Spleen (tissue), 11 donors: ENCODE data around the gene CAPNS2. TPM values are rescaled to one million over a fixed set of nuclear protein-coding genes. Genes with fewer than 3 reads are reported as not detected.

Experiments used
- DNase-seq: peaks from one replicate; pipeline ENCODE4 v3.0.0-alpha.2; 2020
- H3K27ac ChIP-seq, 8 donors: fragments of 200-600 bp; sonication (generic) in 7 of 8; 1 replicate in 4 of 8; 2 replicates in 4 of 8; pipeline versions ENCODE4 v1.5.0 to v1.8.0; 2016 to 2021; ENCODE audit warnings: inconsistent platforms in 4 of 8, mild to moderate bottlenecking in 4 of 8, moderate library complexity in 1 of 8
- H3K27me3 ChIP-seq, 7 donors: fragments of 200-600 bp; sonication (generic) in 6 of 7; replicated peaks in 1 of 7; 1 replicate in 4 of 7; 2 replicates in 3 of 7; pipeline versions ENCODE4 v1.5.0 to v1.8.0; 2016 to 2021; ENCODE audit warnings: inconsistent platforms in 3 of 7, mild to moderate bottlenecking in 1 of 7
- H3K36me3 ChIP-seq, 6 donors: fragments of 200-600 bp; sonication (generic) in 5 of 6; 1 replicate in 4 of 6; 2 replicates in 2 of 6; pipeline versions ENCODE4 v1.5.0 to v1.8.0; 2016 to 2021; ENCODE audit warnings: inconsistent platforms in 2 of 6
- H3K4me1 ChIP-seq, 6 donors: fragments of 200-600 bp; sonication (generic) in 5 of 6; 1 replicate in 3 of 6; 2 replicates in 3 of 6; pipeline versions ENCODE4 v1.5.0 to v1.8.0; 2016 to 2021; ENCODE audit warnings: inconsistent platforms in 3 of 6
- H3K4me3 ChIP-seq, 8 donors: fragments of 200-600 bp; sonication (generic) in 7 of 8; 1 replicate in 4 of 8; 2 replicates in 4 of 8; pipeline versions ENCODE4 v1.5.0 to v1.8.0; 2016 to 2021; ENCODE audit warnings: inconsistent platforms in 4 of 8, mild to moderate bottlenecking in 4 of 8, moderate library complexity in 2 of 8
- H3K9me3 ChIP-seq, 8 donors: fragments of 200-600 bp; sonication (generic) in 7 of 8; 1 replicate in 4 of 8; 2 replicates in 4 of 8; pipeline versions ENCODE4 v1.5.0 to v1.8.0; 2016 to 2021; ENCODE audit warnings: inconsistent platforms in 4 of 8
- CTCF ChIP-seq, 11 experiments: fragments of 200-600 bp in 7 of 11; fragments of 450-650 bp in 4 of 11; sonication (generic) in 4 of 11; IDR thresholded peaks in 8 of 11; conservative IDR thresholded peaks in 3 of 11; 1 replicate in 7 of 11; 2 replicates in 4 of 11; pipeline versions ENCODE4 v1.4.0 to v1.8.0; 2016 to 2021; ENCODE audit warnings: antibody characterized with exemption in 11 of 11, inconsistent platforms in 4 of 11, mild to moderate bottlenecking in 1 of 11
- POLR2A ChIP-seq, 3 donors: fragments of 450-650 bp; IDR thresholded peaks; one replicate each; pipeline ENCODE4 v1.5.1; 2017; ENCODE audit warnings: antibody characterized with exemption in 3 of 3, mild to moderate bottlenecking in 1 of 3
- POLR2AphosphoS5 ChIP-seq, 3 donors: sonication (generic); formaldehyde crosslinking; IDR thresholded peaks; one replicate each; pipeline ENCODE4 v1.5.1; 2017; ENCODE audit warnings: antibody characterized with exemption in 3 of 3
- WGBS, 5 donors: extraction: QIAGEN DNeasy Blood & Tissue Kit in 3 of 5; methylation state at CpG; one replicate each; pipeline versions ENCODE4 v1.1.5 to v1.1.7; 2013 to 2018; 5-methylcytosine and 5-hydroxymethylcytosine counted together
- intact Hi-C: fragments of 100-400 bp; cut with DNase I; formaldehyde crosslinking; loops from one replicate; pipeline ENCODE4 v1.15.0; 2023; ENCODE audit warnings: low total_unique reads
- polyA plus RNA-seq, 3 donors: library from polyadenylated mRNA; stranded (reverse); fragments of 200-250 nt; gene quantifications; one replicate each; pipeline ENCODE4 v1.2.1, GENCODE V29; 2013
- total RNA-seq, 7 donors: library from RNA; depleted of rRNA in 3 of 7; stranded (reverse); fragments of >200 nt in 3 of 7; fragmentation: NEBNext Ultra II Directional in 4 of 7; extraction: Animal tissue kit (Norgen Biotek cat#: 25700) in 4 of 7; gene quantifications; one replicate each; pipeline versions ENCODE4 v1.1.0 to v1.2.1, GENCODE V29; 2016 to 2021
- donor health status: healthy with polysubstance abuse.
- donor health status: DM: no; HTN: no; CAD: no; lungs with moderate emphysema.
- donor health status: DM: no; HTN: no; CAD: no.
- donor health status: Bipolar disorder and iron deficiency.
- donor health status: healthy.
- donor health status: DM: no; HTN: no; CAD: no.
- donor health status: DM: yes; HTN: yes; CAD: no.

Gene CAPNS2
- total and polyA plus RNA-seq, 10 donors = 0.09 to 3.9 (median 2.6) TPM; not detected in 4

GRCh38 chr16:55559933-55560516, 6.5 kb upstream of the CAPNS2 start:
- Histone ChIP-seq H3K4me3 (no peak overlapping the region), H3K27me3 (no peaks in the 10 kb centered on the region), H3K4me1 (peaks cover 0 to 3% (median 0%) of the 10 kb centered on the region in 6 donors), H3K27ac (no peak overlapping the region), H3K9me3 (no peaks in the 10 kb centered on the region), H3K36me3 (peaks cover 0 to 37% (median 0%) of the 10 kb centered on the region in 6 donors)
- TF ChIP-seq POLR2A (IDR thresholded peaks at IDR 0.05) (no peak), POLR2AphosphoS5 (IDR thresholded peaks at IDR 0.05) (no peak), CTCF (IDR thresholded peaks at IDR 0.05 in 8 of 11, conservative IDR thresholded peaks at IDR 0.05 in 3 of 11) (no peak)
- DNase-seq = no peak
- intact Hi-C loops = no loop called here
- WGBS, 5 donors = 64 to 83% (median 69%) methylated on average over 1 of the region's 1 CpG

- intact Hi-C loops = no loop called here
- no peak for TF ChIP-seq POLR2AphosphoS5 (IDR thresholded peaks at IDR 0.05)
- TF ChIP-seq POLR2A (IDR thresholded peaks at IDR 0.05) = no peak
- no peak for TF ChIP-seq CTCF (IDR thresholded peaks at IDR 0.05 in 8 of 11, conservative IDR thresholded peaks at IDR 0.05 in 3 of 11)
- WGBS, 5 donors = 79 to 93% (median 84%) methylated on average over 2 of the region's 2 CpGs
- Histone ChIP-seq H3K4me3 (no peak overlapping the region), H3K9me3 (no peaks in the 10 kb centered on the region), H3K27me3 (no peaks in the 10 kb centered on the region), H3K36me3 (peaks cover 0 to 25% (median 0%) of the 10 kb centered on the region in 6 donors), H3K4me1 (peaks cover 0 to 4% (median 0%) of the 10 kb centered on the region in 6 donors), H3K27ac (no peak overlapping the region)
- no peak for DNase-seq
Observed at GRCh38 chr16:55561319-55561848, 5.1 kb upstream of the CAPNS2 start.

GRCh38 chr16:55562936-55563335, 3.5 kb upstream of the CAPNS2 start:
- Histone ChIP-seq H3K27me3 (no peaks in the 10 kb centered on the region), H3K4me1 (peaks cover 0 to 19% (median 0%) of the 10 kb centered on the region in 6 donors), H3K36me3 (peaks cover 0 to 22% (median 0%) of the 10 kb centered on the region in 6 donors), H3K27ac (no peak overlapping the region), H3K4me3 (no peak overlapping the region), H3K9me3 (no peaks in the 10 kb centered on the region)
- DNase-seq = no peak
- intact Hi-C loops = no loop called here
- no peak for TF ChIP-seq CTCF (IDR thresholded peaks at IDR 0.05 in 8 of 11, conservative IDR thresholded peaks at IDR 0.05 in 3 of 11)
- TF ChIP-seq POLR2AphosphoS5 (IDR thresholded peaks at IDR 0.05) = no peak
- TF ChIP-seq POLR2A (IDR thresholded peaks at IDR 0.05) = no peak
- 61 to 94% (median 85%) methylated on average over 1 of the region's 1 CpG for WGBS, 5 donors

- peaks cover 0 to 28% (median 7%) of the 10 kb centered on the region in 6 donors for H3K4me1 ChIP-seq
- TF ChIP-seq CTCF (IDR thresholded peaks at IDR 0.05 in 8 of 11, conservative IDR thresholded peaks at IDR 0.05 in 3 of 11) = no peak
- no peak for TF ChIP-seq POLR2AphosphoS5 (IDR thresholded peaks at IDR 0.05)
- no peak for TF ChIP-seq POLR2A (IDR thresholded peaks at IDR 0.05)
- no peaks in the 10 kb centered on the region for H3K27me3 ChIP-seq
- no peak overlapping the region for H3K27ac ChIP-seq
- no peaks in the 10 kb centered on the region for H3K9me3 ChIP-seq
- H3K36me3 ChIP-seq = peaks cover 0 to 21% (median 0%) of the 10 kb centered on the region in 6 donors
- 92 to 100% (median 96%) methylated on average over 2 of the region's 2 CpGs for WGBS, 5 donors
- DNase-seq = no peak
- H3K4me3 ChIP-seq = no peak overlapping the region
- intact Hi-C loops = no loop called here
Observed at GRCh38 chr16:55563797-55564196, 2.7 kb upstream of the CAPNS2 start.
